SK-N-MC (cell line): Measurements from ENCODE around the gene OR6P1.

Experiments
- DNase-seq: peaks from one replicate; pipeline ENCODE4 v3.0.0-alpha.2; 2011; ENCODE audit warnings: low read depth, low spot score
- H3K27ac ChIP-seq: fragments of 200-600 bp; sonication (generic); 2 replicates; pipeline ENCODE4 v1.5.1; 2016; ENCODE audit warnings: mixed run types
- H3K36me3 ChIP-seq: fragments of 200-600 bp; sonication (generic); 2 replicates; pipeline ENCODE4 v1.6.1; 2017; ENCODE audit warnings: antibody characterized with exemption, low read length, mixed read lengths; ENCODE audit not compliant: insufficient read depth
- H3K4me3 ChIP-seq: fragments of 200-600 bp; sonication (generic); 2 replicates; pipeline ENCODE4 v1.5.1; 2016
- H3K9ac ChIP-seq: fragments of 200-600 bp; sonication (generic); 2 replicates; pipeline ENCODE4 v1.8.0; 2017; ENCODE audit warnings: mixed run types, mixed read lengths; ENCODE audit not compliant: insufficient read length
- H3K9me3 ChIP-seq: fragments of 200-600 bp; sonication (generic); 2 replicates; pipeline ENCODE4 v1.6.1; 2017; ENCODE audit warnings: low read depth, mild to moderate bottlenecking, antibody characterized with exemption, low read length, moderate library complexity, mixed read lengths
- EZH2 ChIP-seq: fragments of 200-600 bp; sonication (generic); IDR thresholded peaks from one replicate; pipeline ENCODE4 v1.6.1; 2017; ENCODE audit warnings: antibody characterized with exemption
- FOXP2 ChIP-seq: optimal IDR thresholded peaks from 2 replicates; pipeline ENCODE3; 2011; ENCODE audit warnings: mild to moderate bottlenecking, moderate library complexity; ENCODE audit not compliant: insufficient read depth; ENCODE audit errors: extremely low read length, control extremely low read depth
- POLR2AphosphoS5 ChIP-seq: IDR thresholded peaks from 2 replicates; pipeline ENCODE4 v1.6.1; 2012; ENCODE audit warnings: mild to moderate bottlenecking, low read depth, low read length, borderline replicate concordance

OR6P1 gene

DNA sequence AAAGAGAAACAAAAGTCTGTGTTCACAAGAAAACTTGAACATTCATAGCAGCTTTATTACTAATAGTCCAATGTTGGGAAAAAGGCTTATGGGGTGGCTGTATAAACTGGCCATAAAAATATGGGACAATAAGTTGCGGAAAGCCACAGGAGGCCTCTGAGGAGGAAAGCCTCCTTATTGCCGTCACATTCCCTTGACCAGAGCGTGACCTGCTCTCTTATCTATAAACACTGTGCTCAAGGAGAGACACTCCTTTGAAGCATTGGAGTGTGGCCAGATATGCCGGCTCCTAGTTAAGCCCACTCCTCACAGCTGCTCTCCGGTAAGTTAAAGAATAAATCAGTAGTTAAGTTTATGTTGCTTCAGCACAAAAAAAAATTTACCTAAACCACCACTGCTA, 35.9 kb downstream of the OR6P1 start:
- no peak overlapping the region for H3K4me3 ChIP-seq
- no peaks in the 10 kb centered on the region for H3K9me3 ChIP-seq
- no peak for DNase-seq
- no peak for TF ChIP-seq EZH2
- no peak for TF ChIP-seq POLR2AphosphoS5
- TF ChIP-seq FOXP2: no peak
- no peak overlapping the region for H3K9ac ChIP-seq
- no peaks in the 10 kb centered on the region for H3K36me3 ChIP-seq
- no peak overlapping the region for H3K27ac ChIP-seq

DNA sequence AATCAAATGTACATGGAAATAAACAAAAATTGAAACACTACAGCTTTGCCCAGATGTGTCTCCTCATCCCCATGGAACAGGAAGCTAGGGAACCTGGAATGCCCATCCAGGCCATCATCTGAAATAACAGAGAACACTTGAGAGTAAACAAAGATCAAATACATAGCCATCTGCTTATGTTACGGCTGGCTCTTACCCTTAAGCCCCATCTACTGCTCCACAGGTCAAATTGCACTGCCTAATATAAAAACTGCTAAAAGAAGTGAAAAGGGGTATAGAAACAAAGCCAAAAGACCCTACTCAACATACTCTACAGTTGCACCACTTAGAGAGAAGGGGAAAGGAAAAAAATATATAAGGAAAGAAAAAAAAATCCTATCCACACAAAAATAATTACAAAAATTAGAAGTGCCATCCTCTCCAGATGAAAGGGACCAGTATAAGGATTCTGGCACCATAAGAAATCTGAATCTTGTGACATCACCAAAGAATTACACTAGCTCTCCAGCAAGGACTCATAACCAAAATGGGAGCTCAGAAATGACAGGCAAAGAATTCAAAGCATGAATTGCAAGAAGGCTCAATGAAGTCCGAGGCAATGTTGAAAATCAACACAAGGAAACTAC, 43.1 kb downstream of the OR6P1 start:
- Histone ChIP-seq H3K9me3 (no peaks in the 10 kb centered on the region), H3K4me3 (no peak overlapping the region), H3K36me3 (no peaks in the 10 kb centered on the region), H3K27ac (no peak overlapping the region), H3K9ac (no peak overlapping the region)
- TF ChIP-seq POLR2AphosphoS5 (no peak), EZH2 (no peak), FOXP2 (no peak)
- no peak for DNase-seq

DNA sequence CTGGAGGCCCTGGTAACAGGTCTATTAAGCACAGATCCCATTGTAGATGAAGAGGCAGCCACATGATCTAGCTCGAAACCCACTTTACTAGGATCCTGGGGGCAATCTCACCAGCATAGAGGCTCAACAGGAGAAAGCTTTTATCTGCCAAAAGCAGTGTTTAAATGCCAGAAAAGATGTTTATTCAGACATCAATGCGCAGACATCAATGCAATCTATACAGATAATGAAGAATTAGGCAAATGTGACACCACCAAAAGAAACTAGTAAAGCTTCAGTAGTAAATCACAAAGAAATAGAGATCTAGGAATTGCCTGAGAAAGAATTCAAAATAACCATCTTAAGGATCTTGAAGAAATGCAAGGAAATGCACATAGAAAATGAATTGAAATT, 48.7 kb downstream of the OR6P1 start:
- H3K27ac ChIP-seq: no peak overlapping the region
- H3K4me3 ChIP-seq: no peak overlapping the region
- H3K36me3 ChIP-seq: no peaks in the 10 kb centered on the region
- no peak overlapping the region for H3K9ac ChIP-seq
- no peaks in the 10 kb centered on the region for H3K9me3 ChIP-seq
- no peak for DNase-seq
- TF ChIP-seq EZH2: no peak
- no peak for TF ChIP-seq POLR2AphosphoS5
- TF ChIP-seq FOXP2: no peak

DNA sequence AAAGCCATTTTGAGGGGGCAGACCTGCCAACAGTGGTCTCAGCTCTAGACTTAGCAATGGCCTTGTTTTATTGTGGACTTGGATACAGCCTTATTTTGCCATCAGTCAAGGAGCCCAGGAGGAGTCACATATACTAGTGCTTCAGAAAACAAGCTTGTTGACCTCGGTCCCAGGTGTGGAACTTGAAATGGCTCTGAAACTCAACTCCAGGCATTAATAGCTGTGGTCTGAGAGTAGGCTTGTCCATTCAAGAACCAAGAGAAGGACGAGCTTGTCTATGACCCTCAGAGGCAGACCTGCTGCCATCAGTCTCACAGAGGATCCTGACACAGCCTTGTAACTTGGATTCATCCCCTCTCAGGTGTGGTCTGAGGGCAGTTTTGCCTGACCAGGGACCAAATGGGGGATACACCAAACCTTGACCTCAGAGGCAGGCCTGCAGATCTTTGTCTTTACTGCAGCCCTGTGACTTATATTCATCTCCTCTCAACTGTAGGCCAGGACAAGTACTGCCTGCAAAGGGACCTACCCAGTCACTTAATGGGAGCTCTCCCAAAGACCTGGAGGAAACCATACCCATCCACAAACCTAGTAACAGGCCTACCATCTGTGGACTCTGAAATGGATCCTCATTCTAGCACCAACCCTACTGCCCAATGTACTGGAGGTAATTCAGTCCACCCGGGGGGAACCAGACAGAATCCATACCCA, 49.3 kb downstream of the OR6P1 start:
- H3K9me3 ChIP-seq: no peaks in the 10 kb centered on the region
- no peaks in the 10 kb centered on the region for H3K36me3 ChIP-seq
- no peak overlapping the region for H3K4me3 ChIP-seq
- no peak for DNase-seq
- H3K9ac ChIP-seq: no peak overlapping the region
- no peak overlapping the region for H3K27ac ChIP-seq
- TF ChIP-seq FOXP2: no peak
- no peak for TF ChIP-seq EZH2
- no peak for TF ChIP-seq POLR2AphosphoS5

DNA sequence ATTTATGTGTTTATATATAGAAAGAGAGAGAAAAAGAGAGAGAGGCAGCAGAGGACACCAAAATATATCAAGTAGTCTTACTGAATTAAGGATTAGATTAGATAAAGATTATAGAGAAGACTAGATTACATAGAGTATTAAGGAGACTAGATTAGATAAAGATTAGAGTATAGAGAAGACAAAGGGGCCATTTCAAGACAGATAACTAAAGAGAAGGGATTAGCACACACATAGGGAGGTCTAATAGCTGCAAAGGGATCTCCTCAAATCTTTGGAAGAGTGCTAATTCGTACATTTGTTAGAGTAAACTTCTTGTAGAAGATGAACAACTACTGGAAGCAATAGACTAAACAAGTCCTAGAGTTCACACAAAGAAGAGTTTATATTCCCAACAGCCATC, 50.4 kb downstream of the OR6P1 start:
- H3K36me3 ChIP-seq: no peaks in the 10 kb centered on the region
- no peak overlapping the region for H3K9ac ChIP-seq
- H3K9me3 ChIP-seq: no peaks in the 10 kb centered on the region
- no peak for TF ChIP-seq POLR2AphosphoS5
- TF ChIP-seq FOXP2: no peak
- no peak for TF ChIP-seq EZH2
- DNase-seq: no peak
- H3K4me3 ChIP-seq: no peak overlapping the region
- no peak overlapping the region for H3K27ac ChIP-seq

DNA sequence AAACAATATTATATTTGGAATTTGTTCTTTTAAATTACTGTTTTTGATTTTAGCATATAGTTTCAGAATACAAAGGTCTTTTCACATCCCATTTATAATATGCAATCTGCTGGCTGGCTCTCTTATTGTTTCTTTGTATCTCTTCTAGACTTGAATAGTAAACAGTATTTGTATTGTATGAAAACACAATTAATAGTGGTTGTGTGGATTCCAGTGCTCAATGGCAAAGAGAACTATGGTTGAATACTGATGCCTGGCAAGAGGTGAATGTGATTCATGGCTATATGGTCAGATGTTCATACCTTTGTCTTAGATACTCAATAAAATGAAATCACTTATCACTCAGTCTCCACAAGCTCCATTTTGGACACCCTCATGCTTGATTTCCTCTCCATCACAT, 53.4 kb downstream of the OR6P1 start:
- no peak overlapping the region for H3K27ac ChIP-seq
- no peaks in the 10 kb centered on the region for H3K9me3 ChIP-seq
- H3K4me3 ChIP-seq: no peak overlapping the region
- H3K9ac ChIP-seq: no peak overlapping the region
- no peak for DNase-seq
- no peaks in the 10 kb centered on the region for H3K36me3 ChIP-seq
- TF ChIP-seq EZH2: no peak
- TF ChIP-seq FOXP2: no peak
- no peak for TF ChIP-seq POLR2AphosphoS5
